ENCODE measurements around the gene FBP2.

Gene FBP2

GRCh38 chr9:94526271-94526670 lies 67.4 kb downstream of the FBP2 start:
- H3K4me1 Mint-ChIP-seq = no peaks in the 10 kb centered on the region
- H3K27ac Mint-ChIP-seq = no peak overlapping the region
- TF ChIP-seq, protein P1, sequence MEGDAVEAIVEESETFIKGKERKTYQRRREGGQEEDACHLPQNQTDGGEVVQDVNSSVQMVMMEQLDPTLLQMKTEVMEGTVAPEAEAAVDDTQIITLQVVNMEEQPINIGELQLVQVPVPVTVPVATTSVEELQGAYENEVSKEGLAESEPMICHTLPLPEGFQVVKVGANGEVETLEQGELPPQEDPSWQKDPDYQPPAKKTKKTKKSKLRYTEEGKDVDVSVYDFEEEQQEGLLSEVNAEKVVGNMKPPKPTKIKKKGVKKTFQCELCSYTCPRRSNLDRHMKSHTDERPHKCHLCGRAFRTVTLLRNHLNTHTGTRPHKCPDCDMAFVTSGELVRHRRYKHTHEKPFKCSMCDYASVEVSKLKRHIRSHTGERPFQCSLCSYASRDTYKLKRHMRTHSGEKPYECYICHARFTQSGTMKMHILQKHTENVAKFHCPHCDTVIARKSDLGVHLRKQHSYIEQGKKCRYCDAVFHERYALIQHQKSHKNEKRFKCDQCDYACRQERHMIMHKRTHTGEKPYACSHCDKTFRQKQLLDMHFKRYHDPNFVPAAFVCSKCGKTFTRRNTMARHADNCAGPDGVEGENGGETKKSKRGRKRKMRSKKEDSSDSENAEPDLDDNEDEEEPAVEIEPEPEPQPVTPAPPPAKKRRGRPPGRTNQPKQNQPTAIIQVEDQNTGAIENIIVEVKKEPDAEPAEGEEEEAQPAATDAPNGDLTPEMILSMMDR (IDR thresholded peaks at IDR 0.05; ENCODE audit: unreplicated experiment in 3 of 3) = no peak
- H3K9me3 Mint-ChIP-seq = no peaks in the 10 kb centered on the region
- H3K36me3 Mint-ChIP-seq (ENCODE audit: low read depth) = peaks cover 6% of the 10 kb centered on the region
- H3K4me3 Mint-ChIP-seq = no peak overlapping the region
- H3K27me3 Mint-ChIP-seq (ENCODE audit: low read depth) = no peaks in the 10 kb centered on the region

GRCh38 chr9:94525396-94526035 lies 68.1 kb downstream of the FBP2 start:
- Mint-ChIP-seq H3K4me3 (no peak overlapping the region), H3K4me1 (no peaks in the 10 kb centered on the region), H3K36me3 (ENCODE audit: low read depth) (peaks cover 6% of the 10 kb centered on the region), H3K27me3 (ENCODE audit: low read depth) (no peaks in the 10 kb centered on the region), H3K9me3 (no peaks in the 10 kb centered on the region), H3K27ac (no peak overlapping the region)
- TF ChIP-seq, protein P1 (IDR thresholded peaks at IDR 0.05; ENCODE audit: unreplicated experiment in 3 of 3) = no peak

DNA sequence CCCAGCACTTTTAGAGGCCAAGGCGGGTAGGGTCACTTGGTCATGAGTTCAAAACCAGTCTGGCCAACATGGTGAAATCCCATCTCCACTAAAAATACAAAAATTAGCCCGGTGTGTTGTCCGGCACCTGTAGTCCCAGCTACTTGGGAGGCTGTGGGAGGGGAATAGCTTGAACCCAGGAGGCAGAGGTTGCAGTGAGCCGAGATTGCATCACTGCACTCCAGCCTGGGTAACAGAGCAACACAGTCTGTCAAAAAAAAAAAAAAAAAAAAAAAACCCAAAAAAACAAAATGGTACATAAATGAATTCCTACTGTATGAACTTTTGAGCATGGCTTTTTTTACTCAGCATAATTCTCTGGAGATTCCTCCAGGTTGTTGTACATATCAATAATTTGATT lies 76.4 kb downstream of the FBP2 start:
- TF ChIP-seq, protein P1 (IDR thresholded peaks at IDR 0.05; ENCODE audit: unreplicated experiment in 3 of 3) = no peak
- H3K9me3 Mint-ChIP-seq = peaks cover 10% of the 10 kb centered on the region
- no peak overlapping the region for H3K4me3 Mint-ChIP-seq
- peaks cover 4% of the 10 kb centered on the region for H3K36me3 Mint-ChIP-seq (ENCODE audit: low read depth)
- no peaks in the 10 kb centered on the region for H3K27me3 Mint-ChIP-seq (ENCODE audit: low read depth)
- H3K27ac Mint-ChIP-seq = no peak overlapping the region
- no peaks in the 10 kb centered on the region for H3K4me1 Mint-ChIP-seq

- H3K27ac Mint-ChIP-seq = peak overlapping the region; percentile 34 to 75 (median 37)
- no peak overlapping the region for H3K4me3 Mint-ChIP-seq
- H3K36me3 Mint-ChIP-seq (ENCODE audit: low read depth) = no peaks in the 10 kb centered on the region
- TF ChIP-seq, protein P1 (IDR thresholded peaks at IDR 0.05; ENCODE audit: unreplicated experiment in 3 of 3) = no peak
- no peaks in the 10 kb centered on the region for H3K27me3 Mint-ChIP-seq (ENCODE audit: low read depth)
- H3K4me1 Mint-ChIP-seq = no peaks in the 10 kb centered on the region
- peaks cover 5% of the 10 kb centered on the region for H3K9me3 Mint-ChIP-seq
These were observed 78.9 kb downstream of the FBP2 start for GRCh38 chr9:94514722-94515121.

DNA sequence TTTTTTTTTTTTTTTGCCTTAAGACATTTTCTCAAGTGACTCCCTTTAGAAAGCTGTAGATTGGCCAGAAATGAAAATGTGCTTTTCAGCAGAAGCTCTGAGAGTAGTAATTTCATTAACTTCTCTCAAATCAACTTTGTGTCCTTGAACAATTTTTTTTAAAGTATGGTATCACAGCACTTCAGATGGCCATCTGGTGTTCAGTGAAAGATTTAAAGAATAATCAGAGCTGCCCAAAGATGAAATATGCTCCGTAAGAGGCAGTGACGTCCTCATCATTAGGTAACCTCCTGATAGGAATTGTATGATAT lies 81.7 kb downstream of the FBP2 start:
- no peaks in the 10 kb centered on the region for H3K9me3 Mint-ChIP-seq
- TF ChIP-seq, protein P1 (IDR thresholded peaks at IDR 0.05; ENCODE audit: unreplicated experiment in 3 of 3) = no peak
- H3K36me3 Mint-ChIP-seq (ENCODE audit: low read depth) = no peaks in the 10 kb centered on the region
- no peak overlapping the region for H3K4me3 Mint-ChIP-seq
- H3K4me1 Mint-ChIP-seq = no peaks in the 10 kb centered on the region
- no peak overlapping the region for H3K27ac Mint-ChIP-seq
- H3K27me3 Mint-ChIP-seq (ENCODE audit: low read depth) = no peaks in the 10 kb centered on the region

DNA sequence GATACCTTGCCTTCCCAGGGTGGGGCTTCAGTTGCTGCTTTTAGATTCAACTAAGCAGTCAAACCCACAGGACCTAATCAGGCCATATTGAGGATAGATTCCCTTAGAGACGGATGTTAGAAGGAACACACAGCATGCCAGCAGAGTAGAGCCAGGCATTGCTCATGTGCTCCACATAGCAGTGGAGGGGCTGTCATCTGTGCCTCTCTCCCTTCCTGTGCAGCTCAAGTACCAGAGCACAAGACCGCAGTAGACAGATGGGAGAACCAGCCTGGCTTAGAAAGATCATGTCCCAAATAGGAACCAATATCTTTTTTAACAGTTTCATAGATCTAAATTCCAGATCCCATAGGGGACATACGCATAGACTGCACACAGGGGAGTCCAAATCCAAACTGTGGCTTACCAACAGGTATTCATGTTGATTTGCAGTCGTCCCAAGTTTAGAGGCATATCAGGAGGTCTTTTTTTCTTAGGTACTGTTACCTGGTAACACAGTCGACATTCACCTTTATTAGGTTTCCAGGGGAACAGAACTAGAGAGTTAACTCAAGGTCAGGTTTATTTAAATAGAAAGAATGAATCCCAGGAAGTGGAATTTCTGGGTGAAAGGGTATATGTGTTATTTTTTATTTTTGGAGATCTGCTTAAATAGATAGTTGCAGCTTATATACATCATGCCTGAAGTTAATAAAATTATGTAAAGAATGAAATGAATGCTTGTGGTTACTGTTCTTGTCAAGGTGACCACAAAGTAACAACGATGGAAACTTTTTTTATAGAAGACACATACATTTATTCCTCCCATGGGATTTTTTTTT lies 82.3 kb downstream of the FBP2 start:
- TF ChIP-seq, protein P1 (IDR thresholded peaks at IDR 0.05; ENCODE audit: unreplicated experiment in 3 of 3) = no peak
- no peak overlapping the region for H3K27ac Mint-ChIP-seq
- no peaks in the 10 kb centered on the region for H3K4me1 Mint-ChIP-seq
- H3K27me3 Mint-ChIP-seq (ENCODE audit: low read depth) = no peaks in the 10 kb centered on the region
- no peak overlapping the region for H3K4me3 Mint-ChIP-seq
- H3K36me3 Mint-ChIP-seq (ENCODE audit: low read depth) = no peaks in the 10 kb centered on the region
- H3K9me3 Mint-ChIP-seq = no peaks in the 10 kb centered on the region
